Head of caudate nucleus (tissue), 42 donors: ENCODE results near the gene AADACL4.
A peak's percentile ranks its signal among the peaks of the same experiment; 100 is the strongest.

ENCODE experiments used
- DNase-seq, 42 donors: peaks; one replicate each; pipeline versions ENCODE4 v3.0.0 to v3.0.0-alpha.2; 2020 to 2021; ENCODE audit warnings: mixed read lengths in 7 of 42
- intact Hi-C: fragments of 100-400 bp; cut with DNase I; formaldehyde crosslinking; loops from one replicate; pipeline ENCODE4 v1.15.0; 2022

Gene AADACL4

GRCh38 chr1:12621346-12622335 is 22.2 kb upstream of the AADACL4 start:
- intact Hi-C loops, result no loop called here
- DNase-seq, result peak in 1 of 42 donors; percentile 45

- DNase-seq, result no peak
- intact Hi-C loops, result no loop called here
These were observed 21.4 kb upstream of the AADACL4 start for GRCh38 chr1:12622506-12622905.

- intact Hi-C loops, result no loop called here
- no peak for DNase-seq
These were observed 18.6 kb upstream of the AADACL4 start for GRCh38 chr1:12625276-12625675.

GRCh38 chr1:12626888-12627287 is 17.0 kb upstream of the AADACL4 start:
- no peak for DNase-seq
- intact Hi-C loops, result no loop called here

GRCh38 chr1:12627296-12627695 is 16.6 kb upstream of the AADACL4 start:
- DNase-seq, result no peak
- intact Hi-C loops, result no loop called here

GRCh38 chr1:12629511-12629956 is 14.4 kb upstream of the AADACL4 start:
- DNase-seq, result no peak
- intact Hi-C loops, result no loop called here

- intact Hi-C loops, result no loop called here
- no peak for DNase-seq
These were observed 13.7 kb upstream of the AADACL4 start for GRCh38 chr1:12629985-12630760.

GRCh38 chr1:12630946-12631530 is 12.8 kb upstream of the AADACL4 start:
- intact Hi-C loops, result no loop called here
- no peak for DNase-seq

GRCh38 chr1:12631571-12631970 is 12.3 kb upstream of the AADACL4 start:
- DNase-seq, result no peak
- intact Hi-C loops, result no loop called here

GRCh38 chr1:12634156-12634555 is 9.7 kb upstream of the AADACL4 start:
- intact Hi-C loops, result no loop called here

GRCh38 chr1:12634696-12635202 is 9.1 kb upstream of the AADACL4 start:
- no peak for DNase-seq
- intact Hi-C loops, result no loop called here

More at GRCh38 chr1:12634156-12634555, 9.7 kb upstream of the AADACL4 start:
- DNase-seq, result no peak

- intact Hi-C loops, result no loop called here
- no peak for DNase-seq
These were observed 7.6 kb upstream of the AADACL4 start for GRCh38 chr1:12636098-12636950.

GRCh38 chr1:12637693-12638092 is 6.2 kb upstream of the AADACL4 start:
- DNase-seq, result no peak
- intact Hi-C loops, result no loop called here

- no peak for DNase-seq
- intact Hi-C loops, result no loop called here
These were observed 3.5 kb upstream of the AADACL4 start for GRCh38 chr1:12640237-12640957.

- intact Hi-C loops, result no loop called here
- DNase-seq, result no peak
These were observed 3.0 kb upstream of the AADACL4 start for GRCh38 chr1:12640958-12641272.

- DNase-seq, result no peak
These were observed 806 bp upstream of the AADACL4 start for GRCh38 chr1:12643079-12643478.

GRCh38 chr1:12644237-12644636 is 352 bp downstream of the AADACL4 start:
- intact Hi-C loops, result no loop called here
- no peak for DNase-seq

More at GRCh38 chr1:12643079-12643478, 806 bp upstream of the AADACL4 start:
- intact Hi-C loops, result no loop called here

GRCh38 chr1:12644829-12645228 is 944 bp downstream of the AADACL4 start:
- intact Hi-C loops, result no loop called here
- no peak for DNase-seq
